ENCODE results near the gene CNTNAP2. TPM values are rescaled to one million over a fixed set of nuclear protein-coding genes. Genes with fewer than 3 reads are reported as not detected.

The CNTNAP2 gene
- total and polyA plus RNA-seq, 2 of the 13 experiments (the other 11 are each of a cell fraction or from before 2014, with no cell fraction given) = 0.40 to 0.42 TPM

- no peak for TF ChIP-seq IRF9 (CRISPR knock-in tag; IDR thresholded peaks at IDR 0.05; ENCODE audit: borderline replicate concordance)
- TF ChIP-seq POLR2A (IDR thresholded peaks at IDR 0.05; ENCODE audit: insufficient read depth in 1 of 2, low read depth in 2 of 2, low read length in 2 of 2) = peak in 1 of 2 experiments; percentile 42; a peak in 2 of 4 replicates
- TF ChIP-seq ZFP91 (CRISPR knock-in tag; IDR thresholded peaks at IDR 0.05; ENCODE audit: borderline replicate concordance) = 0 out of 2 replicates have a peak, but pooled peaks have one; percentile 20
- no peak for TF ChIP-seq ZNF839 (CRISPR knock-in tag; IDR thresholded peaks at IDR 0.05; ENCODE audit: borderline replicate concordance)
- 0 out of 2 replicates have a peak, but pooled peaks have one; percentile 22 for TF ChIP-seq ZNF501 (CRISPR knock-in tag; IDR thresholded peaks at IDR 0.05)
- peak; percentile 42; the same call in 1 of the 2 replicates for TF ChIP-seq ZSCAN25 (CRISPR knock-in tag; IDR thresholded peaks at IDR 0.05)
- no peak for TF ChIP-seq ZNF513 (CRISPR knock-in tag; conservative IDR thresholded peaks at IDR 0.05)
- 0 out of 2 replicates have a peak, but pooled peaks have one; percentile 9 for TF ChIP-seq ZNF607 (CRISPR knock-in tag; IDR thresholded peaks at IDR 0.05; ENCODE audit: borderline replicate concordance)
- TF ChIP-seq ELF3 (CRISPR knock-in tag; IDR thresholded peaks at IDR 0.05) = no peak
- TF ChIP-seq ZNF205 (CRISPR knock-in tag; IDR thresholded peaks at IDR 0.05) = no peak
- TF ChIP-seq BRCA1 (CRISPR knock-in tag; IDR thresholded peaks at IDR 0.05) = no peak
- TF ChIP-seq CHD2 (IDR thresholded peaks at IDR 0.05; ENCODE audit: low read depth, low read length) = peak; percentile 64; the same call in 1 of the 2 replicates
- TF ChIP-seq MIER2 (CRISPR knock-in tag; IDR thresholded peaks at IDR 0.05) = no peak
Observed at GRCh38 chr7:148436571-148436970, 2320.0 kb downstream of the CNTNAP2 start (continued).
